GM21619 (cell line): ENCODE data around the gene DAGLB.

ENCODE experiments used
- ATAC-seq: cut with Tn5 transposase; IDR thresholded peaks from one replicate; pipeline ENCODE4 v1.9.1; 2021; ENCODE audit not compliant: unreplicated experiment

Gene DAGLB

GRCh38 chr7:6433784-6434615, 13.8 kb downstream of the DAGLB start:
- ATAC-seq, result no peak

- no peak for ATAC-seq
Measured at GRCh38 chr7:6432781-6433180, 15.0 kb downstream of the DAGLB start.

GRCh38 chr7:6430974-6431373, 16.8 kb downstream of the DAGLB start:
- ATAC-seq, result no peak

- no peak for ATAC-seq
Measured at GRCh38 chr7:6430271-6430940, 17.3 kb downstream of the DAGLB start.

GRCh38 chr7:6425948-6426347, 21.8 kb downstream of the DAGLB start:
- no peak for ATAC-seq

- ATAC-seq, result no peak
Measured at GRCh38 chr7:6423942-6424701, 23.6 kb downstream of the DAGLB start.

GRCh38 chr7:6422926-6423632, 24.7 kb downstream of the DAGLB start:
- no peak for ATAC-seq

- ATAC-seq, result no peak
Measured at GRCh38 chr7:6422095-6422494, 25.7 kb downstream of the DAGLB start.

GRCh38 chr7:6420680-6421079, 27.1 kb downstream of the DAGLB start:
- ATAC-seq, result no peak

- ATAC-seq, result no peak
Measured at GRCh38 chr7:6419310-6419773, 28.4 kb downstream of the DAGLB start.

- ATAC-seq, result no peak
Measured at GRCh38 chr7:6417408-6417807, 30.3 kb downstream of the DAGLB start.

GRCh38 chr7:6416516-6417145, 31.1 kb downstream of the DAGLB start:
- no peak for ATAC-seq

- no peak for ATAC-seq
Measured at GRCh38 chr7:6413637-6414036, 34.1 kb downstream of the DAGLB start.

- no peak for ATAC-seq
Measured at GRCh38 chr7:6409944-6410693, 37.6 kb downstream of the DAGLB start.

GRCh38 chr7:6409091-6409490, 38.7 kb downstream of the DAGLB start:
- ATAC-seq, result no peak

- no peak for ATAC-seq
Measured at GRCh38 chr7:6407434-6407833, 40.3 kb downstream of the DAGLB start.

GRCh38 chr7:6406121-6406520, 41.6 kb downstream of the DAGLB start:
- no peak for ATAC-seq

- no peak for ATAC-seq
Measured at GRCh38 chr7:6403907-6404306, 43.8 kb downstream of the DAGLB start.

- ATAC-seq, result no peak
Measured at GRCh38 chr7:6402741-6403140, 45.0 kb downstream of the DAGLB start.

GRCh38 chr7:6402041-6402440, 45.7 kb downstream of the DAGLB start:
- ATAC-seq, result no peak
